Keratinocyte (primary cell): Measurements from ENCODE around the gene ACAP2. TPM values are rescaled to one million over a fixed set of nuclear protein-coding genes. Genes with fewer than 3 reads are reported as not detected.
"Not testable (repeated sequence)": the region's sequence is repeated elsewhere in the genome, so short reads cannot be mapped to it uniquely, and the experiment has no call there.

ENCODE experiments used
- DNase-seq: peaks from one replicate; pipeline ENCODE4 v3.0.0-alpha.2; 2011; ENCODE audit warnings: low read depth, missing footprints, low spot score
- FAIRE-seq: peaks from 2 replicates; lab custom pipeline; 2011; peaks lifted over from hg19 to GRCh38; lab: Jason Lieb, UNC
- H2AFZ ChIP-seq: 2 replicates; pipeline ENCODE4 v1.6.0; 2012; ENCODE audit warnings: low read length, control low read depth, inconsistent platforms; ENCODE audit not compliant: control insufficient read depth
- H3K27ac ChIP-seq: 2 replicates; pipeline ENCODE4 v1.5.1; 2011; ENCODE audit warnings: low read length; ENCODE audit not compliant: control insufficient read depth, insufficient read depth
- H3K27me3 ChIP-seq: 3 replicates; pipeline ENCODE4 v1.6.0; 2011; ENCODE audit warnings: low read length; ENCODE audit not compliant: control insufficient read depth, insufficient read depth; ENCODE audit errors: extremely low read depth
- H3K36me3 ChIP-seq, 2 experiments: 2 replicates in 1 of 2; 3 replicates in 1 of 2; pipeline ENCODE4 v1.5.1; 2011; ENCODE audit warnings: low read length in 2 of 2, mild to moderate bottlenecking in 1 of 2; ENCODE audit not compliant: control insufficient read depth in 2 of 2, insufficient read depth in 2 of 2; ENCODE audit errors: extremely low read depth in 1 of 2
- H3K4me1 ChIP-seq: 3 replicates; pipeline ENCODE4 v1.5.1; 2011; ENCODE audit warnings: low read length; ENCODE audit not compliant: control insufficient read depth, insufficient read depth; ENCODE audit errors: extremely low read depth
- H3K4me2 ChIP-seq: 3 replicates; pipeline ENCODE4 v1.6.0; 2011; ENCODE audit warnings: low read depth, low read length; ENCODE audit not compliant: control insufficient read depth, insufficient read depth; ENCODE audit errors: extremely low read depth
- H3K4me3 ChIP-seq, 3 experiments: fragments of 200-600 bp in 1 of 3; sonication (generic) in 1 of 3; 2 replicates in 2 of 3; 3 replicates in 1 of 3; pipeline ENCODE4 v1.5.1; 2011 to 2016; ENCODE audit warnings: low read length in 3 of 3, mild to moderate bottlenecking in 3 of 3, control low read depth in 2 of 3, inconsistent platforms in 1 of 3, low read depth in 1 of 3, mixed read lengths in 1 of 3, mixed run types in 1 of 3, moderate library complexity in 1 of 3; ENCODE audit not compliant: control insufficient read depth in 2 of 3, insufficient read depth in 2 of 3; ENCODE audit errors: extremely low read depth in 1 of 3
- H3K79me2 ChIP-seq: 2 replicates; pipeline ENCODE4 v1.6.0; 2012; ENCODE audit warnings: low read length; ENCODE audit not compliant: control insufficient read depth, insufficient read depth
- H3K9ac ChIP-seq: 3 replicates; pipeline ENCODE4 v1.6.0; 2011; ENCODE audit warnings: low read length; ENCODE audit not compliant: control insufficient read depth, insufficient read depth; ENCODE audit errors: extremely low read depth
- H3K9me1 ChIP-seq: 3 replicates; pipeline ENCODE4 v1.6.0; 2011; ENCODE audit warnings: low read length; ENCODE audit not compliant: control insufficient read depth, insufficient read depth; ENCODE audit errors: extremely low read depth
- H3K9me3 ChIP-seq: 2 replicates; pipeline ENCODE4 v1.5.1; 2012; ENCODE audit warnings: low read depth, low read length; ENCODE audit not compliant: control insufficient read depth
- H4K20me1 ChIP-seq: 3 replicates; pipeline ENCODE4 v1.6.0; 2011; ENCODE audit warnings: low read length; ENCODE audit not compliant: control insufficient read depth, insufficient read depth; ENCODE audit errors: extremely low read depth
- CTCF ChIP-seq, 3 experiments: IDR thresholded peaks in 1 of 3; conservative IDR thresholded peaks in 1 of 3; optimal IDR thresholded peaks in 1 of 3; 2 replicates in 2 of 3; 3 replicates in 1 of 3; pipeline versions ENCODE3 to v1.5.1; 2011; ENCODE audit warnings: low read length in 3 of 3, mild to moderate bottlenecking in 3 of 3, moderate library complexity in 2 of 3, control low read depth in 1 of 3, inconsistent platforms in 1 of 3; ENCODE audit not compliant: insufficient read depth in 2 of 3; ENCODE audit errors: extremely low read depth in 1 of 3
- EZH2 ChIP-seq: IDR thresholded peaks from one replicate; pipeline ENCODE4 v1.6.1; 2012; ENCODE audit warnings: inconsistent platforms, mild to moderate bottlenecking, low read length, moderate library complexity
- dilution Hi-C: fragments of 300-500 bp; cut with MboI; formaldehyde crosslinking; loops from one replicate; pipeline ENCODE4 v1.7.0; 2020; ENCODE audit warnings: low sequenced_read_pairs; ENCODE audit not compliant: extremely low pct_ligation_motif_present
- polyA plus RNA-seq, 5 experiments: library from polyadenylated mRNA; depleted of rRNA in 3 of 5; stranded (reverse) in 3 of 5; stranded (forward) in 1 of 5; unstranded in 1 of 5; fragments of >200 nt; gene quantifications; 1 replicate in 1 of 5; 2 replicates in 3 of 5; 3 replicates in 1 of 5; pipeline versions ENCODE4 v1.2.1 to v1.2.3, GENCODE V29; 2011 to 2012; ENCODE audit warnings: missing spikeins in 2 of 5, low read depth in 1 of 5, low replicate concordance in 1 of 5

ACAP2 gene
- polyA plus RNA-seq, 1 donor (not counting 4 experiments of a cell fraction or from before 2014, with no cell fraction given), result 23.5 TPM

DNA sequence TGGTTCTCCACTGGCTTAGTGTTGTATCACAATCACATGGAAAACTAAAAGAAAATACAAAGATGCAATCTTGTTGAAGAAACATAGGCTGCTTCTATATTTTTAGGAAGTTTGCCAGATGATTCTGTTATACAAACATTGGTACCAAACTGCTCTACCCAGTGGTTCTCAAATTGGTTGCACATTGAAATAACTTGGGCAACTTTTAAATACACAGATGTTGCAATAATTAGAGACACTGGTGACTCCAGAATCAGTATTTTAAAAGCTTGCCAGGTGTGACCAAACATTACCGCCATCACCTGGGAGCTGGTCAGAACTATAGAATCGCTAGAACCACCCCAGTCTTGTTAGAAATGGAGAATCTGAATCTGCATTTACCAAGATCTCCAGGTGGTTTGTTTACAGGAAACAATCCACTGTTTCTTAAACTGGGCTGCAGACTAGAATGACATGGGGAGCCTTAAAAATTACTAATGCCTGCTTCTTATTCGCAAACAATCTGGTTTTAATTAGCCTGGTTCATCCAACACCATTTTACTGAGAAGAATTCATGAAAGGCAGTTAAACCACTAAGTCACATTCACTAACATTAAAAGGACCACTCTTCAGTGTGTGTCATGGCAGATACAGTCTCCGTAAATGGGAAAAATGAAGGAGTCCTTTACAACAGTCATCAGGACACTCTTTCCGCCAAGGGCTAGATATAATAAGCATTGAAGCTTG, 76.5 kb downstream of the ACAP2 start:
- Histone ChIP-seq H3K4me3 (no peak overlapping the region), H3K36me3 (peaks cover 0 to 6% of the 10 kb centered on the region in 2 experiments), H3K9me1 (no peaks in the 10 kb centered on the region), H3K27me3 (no peaks in the 10 kb centered on the region), H4K20me1 (no peaks in the 10 kb centered on the region), H2AFZ (no peak overlapping the region), H3K4me2 (no peak overlapping the region), H3K27ac (no peak overlapping the region), H3K9me3 (no peaks in the 10 kb centered on the region), H3K9ac (no peak overlapping the region), H3K79me2 (peaks cover 4% of the 10 kb centered on the region), H3K4me1 (no peaks in the 10 kb centered on the region)
- TF ChIP-seq CTCF (optimal IDR thresholded peaks at IDR 0.05 in 1 of 3, IDR thresholded peaks at IDR 0.05 in 1 of 3, conservative IDR thresholded peaks at IDR 0.05 in 1 of 3; ENCODE audit: extremely low read depth in 1 of 3, insufficient read depth in 2 of 3, low read length in 3 of 3) (no peak), EZH2 (no peak)
- FAIRE-seq (no peak), DNase-seq (no peak)
- dilution Hi-C loops, result no loop called here

DNA sequence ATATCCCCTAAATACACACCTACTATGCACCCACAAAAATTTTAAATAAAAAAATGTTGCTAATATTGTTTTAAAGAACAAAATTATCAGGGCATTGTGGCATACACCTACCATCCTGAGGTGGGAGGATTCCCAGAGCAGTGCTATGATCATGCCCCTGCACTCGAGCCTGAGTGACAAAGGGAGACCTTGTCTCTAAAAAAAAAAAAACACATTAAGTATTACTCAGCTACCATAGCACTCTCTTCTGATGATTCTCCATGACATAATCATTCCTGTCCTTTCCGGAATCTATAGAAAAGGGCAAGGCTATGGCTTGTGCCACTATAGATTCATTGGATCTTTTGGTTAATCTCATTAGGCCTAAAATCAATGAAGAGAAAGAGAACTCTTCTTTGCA, 77.4 kb downstream of the ACAP2 start:
- no peaks in the 10 kb centered on the region for H3K4me1 ChIP-seq
- no peak for DNase-seq
- H3K36me3 ChIP-seq, result peaks cover 0 to 4% of the 10 kb centered on the region in 2 experiments
- no peak overlapping the region for H3K9ac ChIP-seq
- no peak overlapping the region for H3K4me2 ChIP-seq
- no peaks in the 10 kb centered on the region for H3K9me1 ChIP-seq
- H3K9me3 ChIP-seq, result no peaks in the 10 kb centered on the region
- no peak overlapping the region for H2AFZ ChIP-seq
- TF ChIP-seq CTCF (optimal IDR thresholded peaks at IDR 0.05 in 1 of 3, IDR thresholded peaks at IDR 0.05 in 1 of 3, conservative IDR thresholded peaks at IDR 0.05 in 1 of 3; ENCODE audit: extremely low read depth in 1 of 3, insufficient read depth in 2 of 3, low read length in 3 of 3), result no peak
- TF ChIP-seq EZH2, result no peak
- no peak overlapping the region for H3K27ac ChIP-seq
- no peaks in the 10 kb centered on the region for H4K20me1 ChIP-seq
- peaks cover 4% of the 10 kb centered on the region for H3K79me2 ChIP-seq
- no peak for FAIRE-seq
- H3K27me3 ChIP-seq, result no peaks in the 10 kb centered on the region
- H3K4me3 ChIP-seq, result no peak overlapping the region
- dilution Hi-C loops, result no loop called here

GRCh38 chr3:195357797-195358196, 85.0 kb downstream of the ACAP2 start:
- H3K9ac ChIP-seq, DNase-seq, H2AFZ ChIP-seq, H3K4me1 ChIP-seq, H3K4me2 ChIP-seq, H3K27me3 ChIP-seq, H4K20me1 ChIP-seq, H3K9me1 ChIP-seq, H3K36me3 ChIP-seq, H3K27ac ChIP-seq, FAIRE-seq, H3K4me3 ChIP-seq, H3K9me3 ChIP-seq, dilution Hi-C loops: not testable (repeated sequence)
- H3K79me2 ChIP-seq, result peaks cover 15% of the 10 kb centered on the region
